ENCODE results near the gene CHTOP. TPM values are rescaled to one million over a fixed set of nuclear protein-coding genes. Genes with fewer than 3 reads are reported as not detected.
A peak's percentile ranks its signal among the peaks of the same experiment; 100 is the strongest.

CHTOP gene
- total RNA-seq, 2 donors from 2014 or later, result 39.0 to 78.0 TPM

- Histone ChIP-seq H3K9me3 (no peaks in the 10 kb centered on the region), H3K36me3 (no peaks in the 10 kb centered on the region), H3K4me1 (ENCODE audit: control insufficient read depth in 1 of 2, low read depth in 2 of 2) (peaks cover 10 to 13% of the 10 kb centered on the region in 2 donors), H3K4me3 (no peak overlapping the region), H3K27me3 (replicated peaks; ENCODE audit: insufficient read depth) (no peaks in the 10 kb centered on the region), H3K27ac (peak overlapping the region; percentile 26 to 38)
- DNase-seq (ENCODE audit: low spot score), result no peak
- no peak for ATAC-seq (ENCODE audit: insufficient number of reproducible peaks, low FRiP score, low read depth)
- TF ChIP-seq CTCF (IDR thresholded peaks at IDR 0.05), result no peak
These were observed 19.1 kb downstream of the CHTOP start for GRCh38 chr1:153652805-153653500.

GRCh38 chr1:153655333-153655732 is 21.5 kb downstream of the CHTOP start:
- no peak overlapping the region for H3K4me3 ChIP-seq
- peaks cover 0 to 10% of the 10 kb centered on the region in 2 donors for H3K4me1 ChIP-seq (ENCODE audit: control insufficient read depth in 1 of 2, low read depth in 2 of 2)
- H3K27ac ChIP-seq, result no peak overlapping the region
- no peaks in the 10 kb centered on the region for H3K27me3 ChIP-seq (replicated peaks; ENCODE audit: insufficient read depth)
- TF ChIP-seq CTCF (IDR thresholded peaks at IDR 0.05), result no peak
- ATAC-seq (ENCODE audit: insufficient number of reproducible peaks, low FRiP score, low read depth) (no peak), DNase-seq (ENCODE audit: low spot score) (no peak)
- no peaks in the 10 kb centered on the region for H3K9me3 ChIP-seq
- no peaks in the 10 kb centered on the region for H3K36me3 ChIP-seq

- peak within 1 kb of the TSS; percentile 98 for H3K4me3 ChIP-seq
- no peaks in the 10 kb centered on the region for H3K27me3 ChIP-seq (replicated peaks; ENCODE audit: insufficient read depth)
- ATAC-seq (ENCODE audit: insufficient number of reproducible peaks, low FRiP score, low read depth) (peak; percentile 89), DNase-seq (ENCODE audit: low spot score) (peak; percentile 84)
- H3K27ac ChIP-seq, result peak within 1 kb of the TSS; percentile 88 to 97
- H3K9me3 ChIP-seq, result no peaks in the 10 kb centered on the region
- H3K36me3 ChIP-seq, result peaks cover 25% of the 10 kb centered on the region
- TF ChIP-seq CTCF (IDR thresholded peaks at IDR 0.05), result no peak
- peaks cover 0 to 10% of the 10 kb centered on the region in 2 donors for H3K4me1 ChIP-seq (ENCODE audit: control insufficient read depth in 1 of 2, low read depth in 2 of 2)
These were observed 24.7 kb downstream of the CHTOP start, which contains the start of gene SNAPIN for GRCh38 chr1:153658400-153659174. Gene SNAPIN (plus strand): TSS chr1:153658703. CDS start chr1:153658744, 41 bp downstream.

- Histone ChIP-seq H3K27ac (peak overlapping the region; percentile 88 to 97), H3K9me3 (no peaks in the 10 kb centered on the region), H3K4me1 (ENCODE audit: control insufficient read depth in 1 of 2, low read depth in 2 of 2) (peaks cover 0 to 10% of the 10 kb centered on the region in 2 donors), H3K4me3 (peak overlapping the region; percentile 98), H3K27me3 (replicated peaks; ENCODE audit: insufficient read depth) (no peaks in the 10 kb centered on the region), H3K36me3 (peaks cover 30% of the 10 kb centered on the region)
- DNase-seq (ENCODE audit: low spot score), result no peak
- no peak for TF ChIP-seq CTCF (IDR thresholded peaks at IDR 0.05)
- ATAC-seq (ENCODE audit: insufficient number of reproducible peaks, low FRiP score, low read depth), result no peak
These were observed 25.3 kb downstream of the CHTOP start for GRCh38 chr1:153659175-153659534.

GRCh38 chr1:153659656-153660055 is 25.8 kb downstream of the CHTOP start:
- ATAC-seq (ENCODE audit: insufficient number of reproducible peaks, low FRiP score, low read depth) (no peak), DNase-seq (ENCODE audit: low spot score) (no peak)
- H3K9me3 ChIP-seq, result no peaks in the 10 kb centered on the region
- TF ChIP-seq CTCF (IDR thresholded peaks at IDR 0.05), result no peak
- H3K27ac ChIP-seq, result peak overlapping the region; percentile 46 to 97
- H3K4me1 ChIP-seq (ENCODE audit: control insufficient read depth in 1 of 2, low read depth in 2 of 2), result peaks cover 0 to 10% of the 10 kb centered on the region in 2 donors
- H3K4me3 ChIP-seq, result peak overlapping the region; percentile 98
- peaks cover 35% of the 10 kb centered on the region for H3K36me3 ChIP-seq
- no peaks in the 10 kb centered on the region for H3K27me3 ChIP-seq (replicated peaks; ENCODE audit: insufficient read depth)
